K562 (cell line): ENCODE measurements around the gene STUM. TPM values are rescaled to one million over a fixed set of nuclear protein-coding genes. Genes with fewer than 3 reads are reported as not detected.
"Not testable (repeated sequence)": the region's sequence is repeated elsewhere in the genome, so short reads cannot be mapped to it uniquely, and the experiment has no call there.

Source experiments
- ATAC-seq: fragments of 200-7000 bp; cut with Tn5 transposase; 3 replicates; pipeline ENCODE4 v1.9.1; 2020; ENCODE audit warnings: moderate library complexity
- BruUV-seq: library from RNA; stranded (reverse); fragments of 400-500 nt; replicated peaks from 2 replicates; lab custom pipeline; 2021; lab: Mats Ljungman, UMichigan
- CTCF ChIA-PET: fragments of 300-600 bp; formaldehyde crosslinking; extraction: SDS; loops from one replicate; lab custom pipeline; 2021; ENCODE audit warnings: low intra/inter-chr PET ratio; lab: Yijun Ruan, JAX
- POLR2A ChIA-PET: fragments of 300-600, 350-650 bp; sonication (Branson Sonifier 250); formaldehyde crosslinking; extraction: SDS; loops from one replicate; lab custom pipeline; 2021; ENCODE audit warnings: antibody characterized with exemption, inconsistent platforms; lab: Yijun Ruan, JAX
- DNase-seq, 4 experiments: peaks; one replicate each; pipeline versions ENCODE4 v3.0.0 to v3.0.0-alpha.2; 2011 to 2018; ENCODE audit warnings: low spot score in 3 of 4, mixed read lengths in 3 of 4; ENCODE audit errors: extremely low read depth in 1 of 4
- FAIRE-seq: peaks from 2 replicates; lab custom pipeline; 2011; peaks lifted over from hg19 to GRCh38; lab: Jason Lieb, UNC
- H2AFZ ChIP-seq: 2 replicates; pipeline ENCODE4 v1.6.0; 2011; ENCODE audit warnings: low read depth, low read length, control low read depth, inconsistent platforms
- H3K27ac ChIP-seq: fragments of 200-600 bp; 3 replicates; pipeline ENCODE4 v1.8.0; 2011; ENCODE audit warnings: low read depth, mild to moderate bottlenecking, control low read depth, inconsistent platforms, low read length, moderate library complexity, mixed read lengths; ENCODE audit errors: extremely low read depth
- H3K27me3 ChIP-seq, 2 experiments: fragments of 300-600 bp in 1 of 2; 2 replicates in 1 of 2; 3 replicates in 1 of 2; pipeline versions ENCODE4 v1.6.0 to v1.8.0; 2011; ENCODE audit warnings: inconsistent platforms in 2 of 2, low read length in 2 of 2, mild to moderate bottlenecking in 1 of 2, mixed read lengths in 1 of 2, moderate library complexity in 1 of 2; ENCODE audit not compliant: control insufficient read depth in 2 of 2, insufficient read depth in 2 of 2
- H3K36me3 ChIP-seq: fragments of 300-600 bp; 3 replicates; pipeline ENCODE4 v1.8.0; 2011; ENCODE audit warnings: mild to moderate bottlenecking, low read length, inconsistent platforms; ENCODE audit not compliant: control insufficient read depth, insufficient read depth
- H3K4me1 ChIP-seq, 2 experiments: fragments of 200-600 bp in 1 of 2; replicated peaks in 1 of 2; 2 replicates in 1 of 2; 3 replicates in 1 of 2; pipeline versions ENCODE4 v1.5.1 to v1.8.0; 2011; ENCODE audit warnings: inconsistent platforms in 2 of 2, low read length in 2 of 2, mild to moderate bottlenecking in 1 of 2, mixed read lengths in 1 of 2, moderate library complexity in 1 of 2; ENCODE audit not compliant: control insufficient read depth in 2 of 2, insufficient read depth in 2 of 2
- H3K4me2 ChIP-seq: 2 replicates; pipeline ENCODE4 v1.6.1; 2011; ENCODE audit warnings: low read length, control low read depth, inconsistent platforms, mixed read lengths; ENCODE audit not compliant: insufficient read depth
- H3K4me3 ChIP-seq: fragments of 200-600 bp; sonication (generic), shearing (Covaris generic); 2 replicates; pipeline ENCODE4 v1.5.1; 2016; ENCODE audit warnings: control low read depth, inconsistent platforms
- H3K79me2 ChIP-seq: fragments of 200-600 bp; 3 replicates; pipeline ENCODE4 v1.8.0; 2011; ENCODE audit warnings: low read length, inconsistent platforms; ENCODE audit not compliant: control insufficient read depth, insufficient read depth
- H3K9ac ChIP-seq, 2 experiments: 2 replicates each; pipeline versions ENCODE4 v1.6.0 to v1.6.1; 2011; ENCODE audit warnings: low read depth in 2 of 2, low read length in 2 of 2, control low read depth in 1 of 2, inconsistent platforms in 1 of 2, mild to moderate bottlenecking in 1 of 2, mixed read lengths in 1 of 2; ENCODE audit not compliant: insufficient read depth in 1 of 2
- H3K9me1 ChIP-seq: one replicate; pipeline ENCODE4 v1.6.0; 2011; ENCODE audit warnings: inconsistent platforms, mild to moderate bottlenecking, low read length, moderate library complexity; ENCODE audit not compliant: control insufficient read depth, insufficient read depth
- H3K9me3 ChIP-seq: replicated peaks from 2 replicates; pipeline ENCODE4 v1.5.1; 2011; ENCODE audit warnings: low read depth, low read length, inconsistent platforms; ENCODE audit not compliant: control insufficient read depth, insufficient read depth
- H4K20me1 ChIP-seq: replicated peaks from 2 replicates; pipeline ENCODE4 v1.6.1; 2011; ENCODE audit warnings: low read length, inconsistent platforms, mixed read lengths; ENCODE audit not compliant: control insufficient read depth, insufficient read depth
- BCOR ChIP-seq: fragments of 450-650 bp; IDR thresholded peaks from 2 replicates; pipeline ENCODE4 v1.6.1; 2016
- BMI1 ChIP-seq: fragments of 150-350 bp; IDR thresholded peaks from 2 replicates; pipeline ENCODE4 v1.6.1; 2014; ENCODE audit warnings: low read length
- CSDE1 ChIP-seq, 2 experiments: fragments of 450-650 bp; IDR thresholded peaks; 2 replicates each; pipeline ENCODE4 v1.6.1; 2016; ENCODE audit warnings: mild to moderate bottlenecking in 1 of 2
- ILK ChIP-seq: fragments of 450-650 bp; IDR thresholded peaks from 2 replicates; pipeline ENCODE4 v1.6.1; 2016; ENCODE audit warnings: missing genetic modification characterization, low read depth, mild to moderate bottlenecking, missing compliant biosample characterization, moderate library complexity, borderline replicate concordance
- KHSRP ChIP-seq: fragments of 450-650 bp; IDR thresholded peaks from 2 replicates; pipeline ENCODE4 v1.6.1; 2017
- SFPQ ChIP-seq: fragments of 200-400 bp; formaldehyde crosslinking; IDR thresholded peaks from 2 replicates; pipeline ENCODE4 v1.6.1; 2017; ENCODE audit warnings: mild to moderate bottlenecking, low read depth, low read length, moderate library complexity
- STAT6 ChIP-seq: sonication (generic); formaldehyde crosslinking; IDR thresholded peaks from 2 replicates; pipeline ENCODE4 v1.8.1; 2023; ENCODE audit warnings: mild to moderate bottlenecking, missing genetic modification reagents
- ZNF121 ChIP-seq: sonication (generic); formaldehyde crosslinking; conservative IDR thresholded peaks from 2 replicates; pipeline ENCODE4 v1.8.0; 2022; ENCODE audit warnings: missing genetic modification reagents
- WGBS: fragments of 100-300 bp; shearing (Covaris generic); methylation state at CpG from one replicate; pipeline ENCODE4 v1.1.6; 2016; ENCODE audit warnings: low coverage, mixed read lengths; ENCODE audit not compliant: insufficient coverage; ENCODE audit errors: missing lambda C conversion rate; 5-methylcytosine and 5-hydroxymethylcytosine counted together
- in situ Hi-C: fragments of 300-500 bp; cut with MboI; formaldehyde crosslinking; loops from 4 replicates; pipeline ENCODE4 v1.15.0; 2018; ENCODE audit warnings: inconsistent platforms, mixed read lengths
- intact Hi-C: fragments of 100-400 bp; cut with micrococcal nuclease; formaldehyde crosslinking; loops from 2 replicates; pipeline ENCODE4 v1.14.2; 2022
- polyA plus RNA-seq, 8 experiments: library from polyadenylated mRNA; depleted of rRNA in 4 of 8; stranded (reverse) in 5 of 8; unstranded in 3 of 8; fragments of >200 nt; fragmentation: Nextera tagmentation in 2 of 8; fragmentation: Illumina TruSeq in 1 of 8; extraction: Ambion mirVana in 2 of 8; extraction: Trizol in 1 of 8; gene quantifications; 2 replicates each; pipeline versions ENCODE4 v1.2.1 to v1.2.3, GENCODE V29; 2011 to 2014; ENCODE audit warnings: inconsistent platforms in 1 of 8, missing spikeins in 1 of 8
- total RNA-seq, 7 experiments: library from RNA; depleted of rRNA in 6 of 7; stranded (reverse); fragments of >200 nt in 6 of 7; fragmentation: Illumina TruSeq in 2 of 7; extraction: Trizol in 2 of 7; gene quantifications; 2 replicates each; pipeline versions ENCODE4 v1.2.1 to v1.2.3, GENCODE V29; 2011 to 2021; ENCODE audit warnings: low replicate concordance in 1 of 7

Gene STUM
- total and polyA plus RNA-seq, 9 of the 15 experiments (the other 6 are each of a cell fraction or from before 2014, with no cell fraction given): not detected

- H3K36me3 ChIP-seq, H3K4me2 ChIP-seq, H3K4me1 ChIP-seq, H3K9me3 ChIP-seq, ATAC-seq, in situ Hi-C loops, POLR2A ChIA-PET, H3K9me1 ChIP-seq, H3K4me3 ChIP-seq, CTCF ChIA-PET, H3K27ac ChIP-seq, intact Hi-C loops, BruUV-seq, FAIRE-seq, H2AFZ ChIP-seq, H4K20me1 ChIP-seq, DNase-seq, H3K9ac ChIP-seq, H3K79me2 ChIP-seq: not testable (repeated sequence)
- H3K27me3 ChIP-seq: peaks cover 8 to 23% of the 10 kb centered on the region in 2 experiments; a peak in 3 of 5 replicates
- WGBS: 0% methylated on average over 1 of the region's 1 CpG
- TF ChIP-seq ZNF121 (CRISPR knock-in tag): peak; percentile 57
Measured at GRCh38 chr1:226617719-226618118, 69.2 kb downstream of the STUM start.

- H3K4me1 ChIP-seq: no peaks in the 10 kb centered on the region
- no peak overlapping the region for H2AFZ ChIP-seq
- 0% methylated on average over 4 of the region's 5 CpGs for whole genome bisulfite sequencing
- TF ChIP-seq STAT6 (CRISPR knock-in tag): no peak
- TF ChIP-seq ILK (tag): no peak
- TF ChIP-seq SFPQ: no peak
- no peak for TF ChIP-seq KHSRP
- TF ChIP-seq BMI1: no peak
- no peak for TF ChIP-seq BCOR
- no peak for TF ChIP-seq CSDE1 (IDR thresholded peaks at IDR 0.05)
- H3K4me2 ChIP-seq: no peak overlapping the region
- BruUV-seq: no TSS peak
- in situ Hi-C loops (no loop called here), intact Hi-C loops (no loop called here)
- CTCF ChIA-PET: no interaction called here
- no peaks in the 10 kb centered on the region for H3K79me2 ChIP-seq
- no peaks in the 10 kb centered on the region for H3K9me1 ChIP-seq
- DNase-seq (no peak), FAIRE-seq (no peak), ATAC-seq (no peak)
- POLR2A ChIA-PET: no interaction called here
- no peak overlapping the region for H3K9ac ChIP-seq
- H3K27me3 ChIP-seq: peaks cover 8 to 23% of the 10 kb centered on the region in 2 experiments; a peak in 3 of 5 replicates
- H3K27ac ChIP-seq: no peak overlapping the region
- no peaks in the 10 kb centered on the region for H3K36me3 ChIP-seq
- H3K4me3 ChIP-seq: no peak overlapping the region
- H3K9me3 ChIP-seq: no peaks in the 10 kb centered on the region; the same call in 1 of the 2 replicates
- no peaks in the 10 kb centered on the region for H4K20me1 ChIP-seq
Measured at GRCh38 chr1:226618380-226618779, 69.8 kb downstream of the STUM start.
